ENCODE measurements around the gene FAM83E.
A peak's percentile ranks its signal among the peaks of the same experiment; 100 is the strongest.

Gene FAM83E

DNA sequence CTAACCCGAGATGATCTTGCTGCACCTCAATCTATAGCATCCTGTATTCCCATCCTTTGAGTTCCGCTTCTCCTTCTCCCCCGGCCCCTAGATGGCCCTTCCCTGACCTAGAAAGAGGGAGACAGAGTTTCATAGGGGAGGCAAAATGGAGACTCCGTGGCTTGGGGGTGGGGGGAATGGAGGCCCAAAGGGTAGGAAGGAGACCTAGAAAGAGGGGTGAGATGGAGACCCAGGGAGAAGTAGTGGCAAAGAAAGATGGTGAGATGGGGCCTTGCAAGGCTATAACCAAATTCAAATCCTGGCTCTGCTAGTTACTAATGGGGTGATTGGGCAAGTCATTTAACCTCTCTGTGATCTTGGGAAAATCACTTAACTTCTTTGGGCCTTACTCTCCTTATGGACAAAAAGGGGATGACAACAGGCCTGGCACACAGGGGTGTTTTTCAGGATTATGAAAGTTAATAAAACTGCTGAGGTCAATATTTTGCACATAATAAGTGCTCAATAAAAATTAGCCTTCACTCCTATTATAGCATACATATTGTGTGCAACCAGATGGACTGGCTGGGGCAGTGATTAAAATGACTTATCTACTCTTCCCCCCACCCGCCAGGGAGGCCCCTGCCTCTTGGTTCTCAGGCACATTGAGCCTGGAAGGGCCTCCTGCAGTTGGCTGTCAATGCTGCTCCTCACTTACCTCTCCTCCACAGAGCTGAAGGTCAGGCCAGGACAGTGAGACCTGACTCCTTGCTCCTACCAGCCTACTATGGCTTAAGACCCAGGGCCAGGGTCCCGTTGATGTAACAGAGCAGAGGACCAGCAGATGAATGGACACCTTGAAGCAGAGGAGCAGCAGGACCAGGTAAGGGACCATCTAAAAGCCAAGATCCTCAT lies 5.1 kb upstream of the FAM83E start:
- Histone ChIP-seq H3K4me1 (ENCODE audit: control insufficient read depth, insufficient read depth, low read length) (peaks cover 22% of the 10 kb centered on the region), H3K27me3 (ENCODE audit: control insufficient read depth, insufficient read depth, low read length) (no peaks in the 10 kb centered on the region), H3K9ac (ENCODE audit: low read length) (peak overlapping the region; percentile 53), H3K27ac (ENCODE audit: low read depth, low read length) (peak overlapping the region; percentile 90), H3K4me3 (ENCODE audit: low read length) (peak overlapping the region; percentile 70), H3K36me3 (ENCODE audit: control insufficient read depth, insufficient read depth, low read length) (peaks cover 24% of the 10 kb centered on the region)

GRCh38 chr19:48618916-48619691 lies 4.2 kb upstream of the FAM83E start, which contains the start of the genes RPL18 and SPHK2:
TSS of gene RPL18 (minus strand) at chr19:48619178. CDS start at chr19:48619143, 35 bp downstream.
TSS of gene SPHK2 (plus strand) at chr19:48619506. CDS start at chr19:48620515, 1,009 bp downstream.
- Histone ChIP-seq H3K27me3 (ENCODE audit: control insufficient read depth, insufficient read depth, low read length) (no peaks in the 10 kb centered on the region), H3K36me3 (ENCODE audit: control insufficient read depth, insufficient read depth, low read length) (peaks cover 24% of the 10 kb centered on the region), H3K27ac (ENCODE audit: low read depth, low read length) (peak within 1 kb of the TSS; percentile 90), H3K9ac (ENCODE audit: low read length) (peak within 1 kb of the TSS; percentile 82), H3K4me1 (ENCODE audit: control insufficient read depth, insufficient read depth, low read length) (peaks cover 22% of the 10 kb centered on the region), H3K4me3 (ENCODE audit: low read length) (peak within 1 kb of the TSS; percentile 96)

DNA sequence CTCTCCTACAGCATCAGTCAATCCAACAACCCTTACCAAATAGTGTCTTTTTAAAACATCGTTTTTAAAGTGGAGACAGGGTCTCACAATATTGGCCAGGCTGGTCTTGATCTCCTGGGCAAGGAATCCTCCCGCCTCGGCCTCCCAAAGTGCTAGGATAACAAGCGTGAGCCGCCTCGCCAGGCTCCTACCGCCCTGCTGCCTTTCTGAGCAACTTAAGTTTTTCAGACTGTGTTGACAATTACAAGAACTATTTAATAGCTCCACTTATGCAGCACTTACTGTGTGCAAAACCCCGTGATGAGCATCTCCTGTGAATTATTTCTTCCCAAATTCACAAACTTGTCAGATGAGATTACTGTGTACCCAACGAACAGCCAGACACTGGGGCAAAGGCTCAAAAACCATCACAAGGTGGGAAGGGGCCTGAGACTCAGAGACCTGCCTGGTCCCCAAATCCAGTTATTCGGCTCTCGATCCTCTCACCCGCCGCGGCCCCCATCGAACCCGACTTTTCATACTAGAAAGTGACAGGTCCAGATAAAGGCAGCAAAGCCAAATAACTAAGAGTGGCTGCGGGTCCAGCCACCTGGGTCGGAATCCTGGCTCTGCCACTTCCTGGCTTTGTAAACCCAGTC lies 3.5 kb upstream of the FAM83E start:
- H3K9ac ChIP-seq (ENCODE audit: low read length), result peak overlapping the region; percentile 82
- H3K27ac ChIP-seq (ENCODE audit: low read depth, low read length), result peak overlapping the region; percentile 90
- H3K36me3 ChIP-seq (ENCODE audit: control insufficient read depth, insufficient read depth, low read length), result peaks cover 24% of the 10 kb centered on the region
- no peaks in the 10 kb centered on the region for H3K27me3 ChIP-seq (ENCODE audit: control insufficient read depth, insufficient read depth, low read length)
- peaks cover 17% of the 10 kb centered on the region for H3K4me1 ChIP-seq (ENCODE audit: control insufficient read depth, insufficient read depth, low read length)
- H3K4me3 ChIP-seq (ENCODE audit: low read length), result peak overlapping the region; percentile 96

- Histone ChIP-seq H3K4me1 (ENCODE audit: control insufficient read depth, insufficient read depth, low read length) (peaks cover 14% of the 10 kb centered on the region), H3K27me3 (ENCODE audit: control insufficient read depth, insufficient read depth, low read length) (no peaks in the 10 kb centered on the region), H3K36me3 (ENCODE audit: control insufficient read depth, insufficient read depth, low read length) (peaks cover 24% of the 10 kb centered on the region), H3K27ac (ENCODE audit: low read depth, low read length) (peak overlapping the region; percentile 30), H3K4me3 (ENCODE audit: low read length) (peak overlapping the region; percentile 96), H3K9ac (ENCODE audit: low read length) (no peak overlapping the region)
Observed at GRCh38 chr19:48617146-48617937, 2.5 kb upstream of the FAM83E start.

- Histone ChIP-seq H3K9ac (ENCODE audit: low read length) (no peak overlapping the region), H3K4me1 (ENCODE audit: control insufficient read depth, insufficient read depth, low read length) (peaks cover 14% of the 10 kb centered on the region), H3K4me3 (ENCODE audit: low read length) (no peak overlapping the region), H3K27ac (ENCODE audit: low read depth, low read length) (no peak overlapping the region), H3K27me3 (ENCODE audit: control insufficient read depth, insufficient read depth, low read length) (no peaks in the 10 kb centered on the region), H3K36me3 (ENCODE audit: control insufficient read depth, insufficient read depth, low read length) (peaks cover 24% of the 10 kb centered on the region)
Observed at GRCh38 chr19:48616491-48617056, 1.7 kb upstream of the FAM83E start.

DNA sequence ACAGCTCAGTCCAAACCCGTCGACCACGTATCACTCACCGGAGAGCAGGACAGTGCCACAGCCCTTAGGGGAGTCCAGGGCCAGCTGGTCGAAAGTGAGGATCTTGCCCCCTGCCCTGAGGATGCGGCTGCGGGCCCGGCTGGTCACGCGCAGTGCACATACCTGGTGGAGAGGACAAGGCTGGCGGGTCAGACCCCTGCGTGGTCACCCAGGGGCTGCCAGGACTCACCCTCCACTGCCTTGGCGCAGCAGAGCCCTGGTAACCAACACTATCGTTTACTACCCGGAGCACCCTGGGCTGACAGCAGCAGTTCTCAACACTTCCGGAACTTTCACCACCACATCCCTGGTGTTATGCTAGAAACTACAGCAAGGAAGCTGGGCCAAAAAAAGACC lies 1.2 kb upstream of the FAM83E start:
- Histone ChIP-seq H3K36me3 (ENCODE audit: control insufficient read depth, insufficient read depth, low read length) (peaks cover 24% of the 10 kb centered on the region), H3K27me3 (ENCODE audit: control insufficient read depth, insufficient read depth, low read length) (no peaks in the 10 kb centered on the region), H3K4me1 (ENCODE audit: control insufficient read depth, insufficient read depth, low read length) (peaks cover 14% of the 10 kb centered on the region), H3K4me3 (ENCODE audit: low read length) (no peak overlapping the region), H3K27ac (ENCODE audit: low read depth, low read length) (no peak overlapping the region), H3K9ac (ENCODE audit: low read length) (no peak overlapping the region)

DNA sequence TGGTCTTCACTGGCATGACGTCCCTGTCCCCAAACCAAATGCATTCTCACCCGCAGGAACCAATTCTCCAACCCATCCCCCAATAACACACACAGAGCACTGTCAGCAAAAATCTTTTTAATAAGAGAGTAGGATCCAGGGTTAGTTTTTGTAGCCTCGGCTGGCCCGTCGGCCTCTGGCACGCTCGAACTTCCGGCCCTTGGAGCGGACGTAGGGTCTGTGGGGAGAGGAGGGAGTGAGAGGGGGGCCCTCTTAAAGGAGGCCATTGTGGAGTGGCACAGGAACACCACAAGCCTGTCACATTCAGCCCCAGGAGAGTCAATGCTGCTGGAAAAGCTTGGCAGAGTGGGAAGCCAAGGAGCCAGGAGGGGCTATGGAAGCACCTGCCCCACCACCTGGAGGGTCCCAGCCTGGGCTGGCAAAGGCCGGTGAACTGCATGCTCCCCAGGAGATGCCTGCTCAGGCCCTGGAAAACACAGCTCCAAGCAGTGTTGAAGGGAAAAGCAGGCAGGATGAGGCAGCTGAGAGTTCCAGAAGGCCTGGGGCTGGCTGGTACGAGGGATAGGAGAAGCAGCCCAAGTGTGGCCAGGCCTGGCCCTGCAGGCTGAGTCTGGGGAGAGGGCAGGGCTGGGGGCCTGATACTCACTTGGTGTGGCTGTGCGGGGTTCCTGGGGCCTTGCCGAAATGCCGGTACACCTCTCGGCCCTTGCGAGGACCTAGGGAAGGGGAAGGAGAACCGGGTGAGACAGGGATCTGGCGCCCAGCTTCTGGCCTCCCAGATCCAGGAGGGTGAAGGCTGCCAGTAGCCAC lies 560 bp upstream of the FAM83E start:
- Histone ChIP-seq H3K27ac (ENCODE audit: low read depth, low read length) (no peak overlapping the region), H3K4me3 (ENCODE audit: low read length) (no peak overlapping the region), H3K9ac (ENCODE audit: low read length) (no peak overlapping the region), H3K27me3 (ENCODE audit: control insufficient read depth, insufficient read depth, low read length) (no peaks in the 10 kb centered on the region), H3K36me3 (ENCODE audit: control insufficient read depth, insufficient read depth, low read length) (peaks cover 24% of the 10 kb centered on the region), H3K4me1 (ENCODE audit: control insufficient read depth, insufficient read depth, low read length) (peaks cover 14% of the 10 kb centered on the region)

DNA sequence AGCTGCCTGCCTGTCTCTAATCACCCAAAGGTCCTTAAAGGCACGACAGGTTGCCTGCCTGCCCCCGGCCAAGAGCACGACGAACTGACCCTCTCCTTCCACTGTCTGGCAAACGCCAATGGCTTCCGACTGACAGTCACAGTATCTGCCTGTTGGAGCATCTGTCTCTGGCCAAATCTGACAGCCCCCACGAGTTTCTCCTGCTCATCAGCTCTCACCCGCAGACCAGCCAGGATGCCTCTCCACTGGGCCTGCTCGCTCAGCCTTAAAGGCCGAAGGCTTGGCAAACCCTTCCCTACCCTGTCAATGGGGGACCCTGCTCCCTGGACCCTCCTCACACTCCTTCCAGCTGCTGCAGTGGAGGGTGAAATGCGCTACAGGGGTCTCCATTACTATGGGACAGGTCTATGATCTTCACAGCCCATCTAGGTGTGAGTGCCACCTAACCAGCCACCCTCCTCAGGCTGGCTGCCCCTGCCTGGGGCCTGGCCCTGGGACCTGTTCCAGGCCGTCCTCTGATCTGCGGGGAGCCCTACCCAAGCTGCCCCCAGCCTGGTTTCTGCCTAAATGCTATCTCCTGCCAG lies 932 bp downstream of the FAM83E start:
- Histone ChIP-seq H3K9ac (ENCODE audit: low read length) (peak overlapping the region; percentile 28), H3K4me1 (ENCODE audit: control insufficient read depth, insufficient read depth, low read length) (peaks cover 14% of the 10 kb centered on the region), H3K27ac (ENCODE audit: low read depth, low read length) (no peak overlapping the region)

GRCh38 chr19:48613024-48613851 lies 1.6 kb downstream of the FAM83E start:
- Histone ChIP-seq H3K9ac (ENCODE audit: low read length) (peak overlapping the region; percentile 28), H3K27me3 (ENCODE audit: control insufficient read depth, insufficient read depth, low read length) (no peaks in the 10 kb centered on the region), H3K4me3 (ENCODE audit: low read length) (peak overlapping the region; percentile 58), H3K4me1 (ENCODE audit: control insufficient read depth, insufficient read depth, low read length) (peaks cover 11% of the 10 kb centered on the region), H3K27ac (ENCODE audit: low read depth, low read length) (no peak overlapping the region), H3K36me3 (ENCODE audit: control insufficient read depth, insufficient read depth, low read length) (peaks cover 24% of the 10 kb centered on the region)

More for the DNA sequence above, 932 bp downstream of the FAM83E start:
- H3K4me3 ChIP-seq (ENCODE audit: low read length), result peak overlapping the region; percentile 58
- H3K27me3 ChIP-seq (ENCODE audit: control insufficient read depth, insufficient read depth, low read length), result no peaks in the 10 kb centered on the region
- peaks cover 24% of the 10 kb centered on the region for H3K36me3 ChIP-seq (ENCODE audit: control insufficient read depth, insufficient read depth, low read length)

GRCh38 chr19:48611872-48612271 lies 3.0 kb downstream of the FAM83E start:
- peaks cover 11% of the 10 kb centered on the region for H3K36me3 ChIP-seq (ENCODE audit: control insufficient read depth, insufficient read depth, low read length)
- no peak overlapping the region for H3K27ac ChIP-seq (ENCODE audit: low read depth, low read length)
- no peak overlapping the region for H3K9ac ChIP-seq (ENCODE audit: low read length)
- H3K4me3 ChIP-seq (ENCODE audit: low read length), result no peak overlapping the region
- H3K4me1 ChIP-seq (ENCODE audit: control insufficient read depth, insufficient read depth, low read length), result no peaks in the 10 kb centered on the region
- no peaks in the 10 kb centered on the region for H3K27me3 ChIP-seq (ENCODE audit: control insufficient read depth, insufficient read depth, low read length)

Data from rectal smooth muscle tissue (tissue), 1 donor.